T-helper 9 cell (primary cell): Measurements from ENCODE around the gene TMEM271.

Source experiments
- DNase-seq: peaks from one replicate; pipeline ENCODE4 v3.0.0-alpha.2; 2020
- total RNA-seq, 2 donors: gene quantifications; one replicate each; lab custom pipeline; 2026; lab: John Stamatoyannopoulos, UW

The TMEM271 gene, protein sequence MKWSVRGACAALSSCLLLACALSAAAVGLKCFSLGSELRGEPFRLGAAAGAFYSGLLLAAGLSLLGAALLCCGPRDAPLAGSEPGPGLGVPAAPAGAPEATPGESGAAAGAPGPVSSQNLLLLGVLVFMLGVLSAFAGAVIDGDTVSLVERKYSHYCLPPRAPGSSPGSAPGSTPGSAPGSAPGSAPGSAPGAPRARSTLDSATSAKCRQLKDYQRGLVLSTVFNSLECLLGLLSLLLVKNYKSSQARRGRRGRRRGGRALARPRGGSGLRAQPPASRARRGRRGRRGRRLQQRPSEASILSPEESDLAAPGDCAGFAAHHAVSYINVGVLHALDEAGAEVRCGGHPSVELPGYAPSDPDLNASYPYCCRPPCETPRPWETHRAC
- total RNA-seq: 0 to 0.07 reads per million in 2 donors

GRCh38 chr4:576245-576821 is at the start of gene TMEM271:
Gene TMEM271, minus strand, starts transcription at chr4:576295. Its CDS starts 233 bp downstream, at chr4:576062.
- no peak for DNase-seq

- DNase-seq: no peak
These were observed 49.6 kb upstream of the TMEM271 start for GRCh38 chr4:625631-626161.

- no peak for DNase-seq
These were observed 48.9 kb upstream of the TMEM271 start, which contains the start of gene PDE6B for GRCh38 chr4:624705-625590. Gene PDE6B, plus strand, starts transcription at chr4:625573. Its CDS starts 54 bp downstream, at chr4:625627.

DNA sequence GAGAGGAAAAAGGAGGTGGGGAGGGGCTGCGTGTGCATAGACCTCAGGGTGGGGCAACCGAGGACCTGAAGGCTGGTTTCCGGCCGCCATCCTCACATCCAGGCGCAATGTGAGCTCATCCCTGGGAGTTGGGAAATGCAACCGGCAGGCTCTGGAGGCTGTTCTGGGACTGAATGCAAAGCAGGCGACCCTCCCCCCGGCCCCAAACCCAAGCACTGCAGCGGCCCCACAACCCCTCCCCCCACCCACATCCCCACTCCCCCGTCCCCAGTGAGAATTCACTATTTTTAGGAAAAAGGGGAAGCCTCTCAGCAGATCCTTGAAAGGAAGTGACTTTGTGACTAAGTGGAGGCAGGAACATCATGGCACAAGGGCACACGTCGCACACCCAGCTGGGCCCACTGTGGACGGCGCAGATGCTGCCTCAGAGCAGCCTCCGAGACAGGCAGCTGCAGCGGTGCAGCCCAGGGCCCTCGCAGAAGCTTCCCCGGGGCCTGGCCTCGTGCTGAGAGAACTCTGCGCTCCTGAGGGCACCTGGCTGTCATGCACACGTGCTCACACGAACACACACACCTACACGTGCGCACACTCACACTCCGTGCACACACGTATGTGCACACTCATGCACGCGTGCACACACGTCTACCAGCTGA is 47.9 kb upstream of the TMEM271 start:
- no peak for DNase-seq

DNA sequence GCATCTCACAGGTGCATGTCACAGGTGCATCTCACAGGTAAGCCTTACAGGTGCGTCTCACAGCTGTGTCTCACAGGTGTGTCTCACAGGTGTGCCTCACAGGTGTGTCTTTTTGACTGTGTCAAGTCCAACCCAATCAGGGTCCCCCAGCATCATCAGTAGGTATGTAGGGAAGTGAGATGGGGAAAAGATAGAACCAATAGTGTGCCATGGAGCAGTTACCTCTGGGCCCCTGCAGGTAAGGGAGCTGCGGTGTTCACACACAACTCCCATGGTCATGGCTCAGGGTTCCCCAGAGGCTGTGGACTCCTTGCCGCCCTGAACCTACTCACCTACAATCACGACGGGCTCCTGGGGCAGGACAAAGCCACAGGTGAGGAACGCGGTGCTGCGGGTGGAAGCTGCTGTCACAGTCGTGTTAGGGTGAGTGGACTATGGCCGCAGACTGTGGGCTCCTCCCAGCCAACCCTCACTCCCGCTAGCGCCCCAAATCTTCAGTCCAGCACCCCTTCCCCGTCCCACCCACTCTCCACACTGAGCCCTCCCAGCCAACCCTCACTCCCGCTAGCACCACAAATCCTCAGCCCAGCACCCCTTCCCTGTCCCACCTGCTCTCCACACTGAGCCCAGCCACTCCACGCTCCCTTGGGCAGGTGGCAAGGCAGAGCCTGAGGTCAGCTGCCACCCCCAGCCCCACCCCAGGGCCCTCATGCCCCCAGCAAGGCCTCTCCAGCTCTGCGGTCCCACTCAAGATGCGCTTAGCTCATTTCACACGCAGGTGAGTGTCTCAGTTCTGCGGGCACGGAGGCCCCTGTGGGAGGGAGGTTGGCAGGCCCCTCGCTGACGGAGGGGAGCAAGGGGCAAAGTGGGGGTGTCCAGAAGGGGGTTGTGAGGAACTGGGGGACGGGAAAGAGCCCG is 47.2 kb upstream of the TMEM271 start:
- no peak for DNase-seq

DNA sequence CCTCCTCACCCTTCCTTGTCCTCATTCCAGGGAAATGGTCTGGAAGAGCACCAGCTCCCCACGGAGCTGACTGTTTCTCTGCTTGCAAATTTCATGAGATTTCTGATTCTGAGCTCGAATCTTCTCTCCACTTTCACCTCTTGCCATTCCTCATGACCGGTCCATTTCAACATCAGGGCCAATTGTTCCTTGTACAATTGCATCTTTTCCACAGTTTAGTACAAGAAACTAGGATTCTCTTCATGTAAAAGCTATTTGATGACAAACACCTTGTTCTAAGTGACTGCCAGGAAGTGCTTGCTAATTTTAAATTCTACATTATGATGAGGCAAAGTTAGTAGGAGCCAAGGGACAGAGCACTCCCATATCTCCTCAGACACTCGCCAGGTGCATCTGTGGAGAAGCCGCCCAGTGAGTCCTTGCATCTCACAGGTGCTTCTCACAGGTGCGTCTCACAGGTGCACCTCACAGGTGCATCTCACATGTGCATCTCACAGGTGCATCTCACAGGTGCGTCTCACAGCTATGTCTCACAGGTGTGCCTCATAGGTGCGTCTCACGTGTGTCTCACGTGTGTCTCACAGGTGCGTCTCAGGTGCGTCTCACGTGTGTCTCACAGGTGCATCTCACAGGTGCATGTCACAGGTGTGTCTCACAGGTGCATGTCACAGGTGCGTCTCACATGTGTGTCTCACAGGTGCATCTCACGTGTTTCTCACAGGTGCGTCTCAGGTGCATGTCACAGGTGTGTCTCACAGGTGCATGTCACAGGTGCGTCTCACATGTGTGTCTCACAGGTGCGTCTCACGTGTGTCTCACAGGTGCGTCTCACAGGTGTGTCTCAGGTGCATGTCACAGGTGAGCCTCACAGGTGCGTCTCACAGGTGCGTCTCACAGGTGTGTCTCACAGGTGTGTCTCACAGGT is 46.2 kb upstream of the TMEM271 start:
- DNase-seq: no peak

DNA sequence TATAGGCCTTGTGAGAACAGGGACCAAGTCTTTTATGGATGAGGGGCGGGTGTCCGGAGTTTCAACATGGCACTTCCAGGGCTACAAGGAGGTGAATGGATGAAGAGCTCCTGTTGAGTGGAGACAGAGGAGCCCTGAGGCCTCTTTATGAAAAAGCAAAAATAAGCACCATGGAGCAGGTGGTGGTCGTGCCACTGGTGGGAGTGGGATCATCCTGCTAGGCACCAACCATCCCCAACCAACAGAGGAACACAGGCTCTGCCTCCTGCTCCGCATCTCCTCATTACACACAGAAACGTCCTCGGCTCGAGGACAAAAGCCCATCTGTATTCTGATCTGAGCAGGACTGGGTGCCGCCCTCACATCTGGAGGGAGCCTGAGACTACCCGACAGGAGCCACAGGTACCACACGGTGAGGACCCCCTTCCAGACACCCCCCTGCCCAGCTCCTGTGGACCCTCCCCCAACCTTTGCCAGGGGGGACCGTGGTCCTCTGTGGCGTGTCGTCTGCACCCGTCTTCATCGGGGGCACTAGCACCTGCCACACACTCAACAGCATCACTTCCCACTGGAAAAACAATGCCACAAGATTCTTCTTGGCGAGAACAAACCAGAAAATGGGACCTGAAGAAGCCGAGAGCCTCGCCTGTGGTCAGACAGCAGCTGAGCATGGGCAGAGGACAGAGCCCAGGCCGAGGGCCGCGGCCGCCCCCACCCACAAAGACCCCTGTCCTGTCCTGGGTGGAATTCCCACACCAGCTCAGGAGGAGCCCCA is 45.4 kb upstream of the TMEM271 start:
- DNase-seq: no peak

- no peak for DNase-seq
These were observed 44.8 kb upstream of the TMEM271 start for GRCh38 chr4:620851-621261.

- DNase-seq: no peak
These were observed 44.1 kb upstream of the TMEM271 start for GRCh38 chr4:620201-620600.

DNA sequence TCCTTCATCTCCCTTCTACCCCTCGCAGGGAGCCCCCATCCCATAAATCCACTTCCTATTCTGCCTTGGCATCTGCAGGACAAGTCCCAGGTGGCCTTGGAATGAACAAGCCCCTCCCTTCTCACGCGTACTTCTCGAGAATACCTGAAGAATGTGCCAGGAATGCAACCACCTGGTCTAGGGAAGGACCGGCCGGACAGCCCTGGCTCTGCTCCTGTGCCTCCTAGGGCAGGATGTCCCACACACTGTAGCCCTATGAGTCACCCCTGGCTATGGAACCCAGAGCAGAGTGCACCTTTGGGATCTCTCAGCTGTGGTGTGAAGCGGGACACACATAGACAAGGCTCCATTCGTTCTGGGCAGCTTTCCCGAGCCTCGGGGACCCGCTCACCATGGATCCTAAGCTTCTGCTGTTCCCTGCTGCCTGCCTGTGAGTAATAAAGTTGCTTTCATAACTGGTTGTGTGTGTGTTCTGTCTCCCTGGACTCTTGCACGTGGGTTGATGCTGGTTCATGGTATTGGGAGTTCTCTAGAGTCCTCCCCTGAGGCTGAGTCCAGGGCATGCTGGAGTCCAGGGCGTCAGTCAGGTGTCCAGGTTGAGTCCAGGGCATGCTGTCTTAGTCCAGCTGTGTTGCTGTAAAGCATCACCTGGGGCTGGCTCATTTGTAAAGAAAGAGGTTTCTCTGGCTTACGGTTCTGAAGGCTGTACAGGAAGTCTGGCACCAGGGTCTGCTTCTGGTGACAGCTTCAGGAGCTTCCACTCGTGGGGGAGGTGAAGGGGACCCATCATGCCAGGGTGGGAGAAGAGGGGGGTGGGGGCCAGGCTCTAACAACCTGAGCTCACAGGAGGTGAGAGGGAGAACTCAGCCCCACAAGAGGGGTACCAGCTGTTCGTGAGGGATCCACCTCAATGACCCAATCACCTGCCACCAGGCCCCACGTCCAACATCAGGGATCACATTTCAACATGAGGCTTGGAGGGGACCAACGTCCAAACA is 41.8 kb upstream of the TMEM271 start:
- DNase-seq: no peak

GRCh38 chr4:616911-617643 is 41.0 kb upstream of the TMEM271 start:
- DNase-seq: no peak

DNA sequence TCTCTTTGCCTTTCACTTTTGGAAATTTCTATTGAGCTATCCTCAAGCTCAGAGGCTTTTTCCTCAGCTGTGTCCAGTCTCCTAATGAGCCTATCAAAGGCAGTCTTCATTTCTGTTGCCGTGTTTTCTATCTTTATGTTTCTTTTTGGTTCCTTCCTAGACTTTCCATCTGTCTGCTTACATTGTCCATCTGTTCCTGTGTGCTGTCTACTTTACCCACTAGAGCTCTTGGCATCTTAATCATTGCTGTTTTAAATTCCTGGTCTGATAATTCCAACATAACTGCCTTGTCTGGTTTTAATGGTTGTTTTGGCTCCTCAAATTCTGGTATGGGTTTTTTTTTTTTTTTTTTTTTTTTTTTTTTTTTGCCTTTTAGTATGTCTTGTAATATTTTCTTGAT is 40.0 kb upstream of the TMEM271 start:
- no peak for DNase-seq

- no peak for DNase-seq
These were observed 37.0 kb upstream of the TMEM271 start for GRCh38 chr4:613126-613525.

GRCh38 chr4:612749-613125 is 36.6 kb upstream of the TMEM271 start:
- no peak for DNase-seq

GRCh38 chr4:612052-612748 is 36.1 kb upstream of the TMEM271 start:
- no peak for DNase-seq

DNA sequence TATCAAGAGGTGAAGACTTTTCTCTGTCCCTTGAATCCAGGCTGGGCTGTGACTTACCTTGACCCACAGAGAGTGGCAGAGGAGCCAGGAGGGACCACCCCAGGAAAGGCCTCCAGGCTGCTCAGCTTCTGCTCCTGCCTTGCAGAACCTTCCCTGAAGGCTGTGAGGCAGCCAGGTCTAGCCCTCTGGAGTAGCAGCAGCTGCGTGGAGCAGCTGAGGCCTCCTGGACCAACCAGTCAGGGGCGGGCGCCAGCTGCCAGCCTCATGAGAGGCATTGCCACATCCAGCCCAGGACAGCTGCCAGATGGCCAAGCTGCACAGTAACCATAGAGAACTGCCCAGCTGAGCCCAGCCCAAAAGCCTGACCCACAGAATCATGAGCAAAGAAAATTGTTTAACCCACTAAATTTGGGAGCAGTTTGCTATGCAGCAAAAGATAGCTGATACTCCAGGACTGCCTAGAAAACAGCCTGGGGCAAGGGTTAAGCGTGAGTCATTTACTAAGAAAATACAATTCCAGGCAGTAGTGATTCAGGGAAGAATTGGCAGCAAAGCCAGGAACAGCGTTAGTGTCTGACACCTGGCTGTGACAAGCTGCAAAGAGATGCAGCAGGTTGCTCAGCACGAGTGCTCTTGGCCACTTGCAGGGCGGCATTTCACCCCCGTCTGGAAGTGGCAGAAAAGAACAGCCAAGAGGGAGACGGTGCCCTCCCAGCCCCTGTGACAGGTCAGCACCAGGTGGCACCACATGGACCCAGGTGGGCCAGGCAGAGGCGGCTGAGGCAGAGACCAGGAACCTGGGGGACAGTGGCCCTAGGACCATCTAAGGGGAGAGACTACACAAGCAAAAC is 34.5 kb upstream of the TMEM271 start:
- DNase-seq: no peak
